Keratinocyte (primary cell): ENCODE results near the gene CYB561A3. TPM values are rescaled to one million over a fixed set of nuclear protein-coding genes. Genes with fewer than 3 reads are reported as not detected.

Experiments
- DNase-seq: peaks from one replicate; pipeline ENCODE4 v3.0.0-alpha.2; 2011; ENCODE audit warnings: low read depth, missing footprints, low spot score
- FAIRE-seq: peaks from 2 replicates; lab custom pipeline; 2011; peaks lifted over from hg19 to GRCh38; lab: Jason Lieb, UNC
- H2AFZ ChIP-seq: 2 replicates; pipeline ENCODE4 v1.6.0; 2012; ENCODE audit warnings: low read length, control low read depth, inconsistent platforms; ENCODE audit not compliant: control insufficient read depth
- H3K27ac ChIP-seq: 2 replicates; pipeline ENCODE4 v1.5.1; 2011; ENCODE audit warnings: low read length; ENCODE audit not compliant: control insufficient read depth, insufficient read depth
- H3K27me3 ChIP-seq: 3 replicates; pipeline ENCODE4 v1.6.0; 2011; ENCODE audit warnings: low read length; ENCODE audit not compliant: control insufficient read depth, insufficient read depth; ENCODE audit errors: extremely low read depth
- H3K36me3 ChIP-seq, 2 experiments: 2 replicates in 1 of 2; 3 replicates in 1 of 2; pipeline ENCODE4 v1.5.1; 2011; ENCODE audit warnings: low read length in 2 of 2, mild to moderate bottlenecking in 1 of 2; ENCODE audit not compliant: control insufficient read depth in 2 of 2, insufficient read depth in 2 of 2; ENCODE audit errors: extremely low read depth in 1 of 2
- H3K4me1 ChIP-seq: 3 replicates; pipeline ENCODE4 v1.5.1; 2011; ENCODE audit warnings: low read length; ENCODE audit not compliant: control insufficient read depth, insufficient read depth; ENCODE audit errors: extremely low read depth
- H3K4me2 ChIP-seq: 3 replicates; pipeline ENCODE4 v1.6.0; 2011; ENCODE audit warnings: low read depth, low read length; ENCODE audit not compliant: control insufficient read depth, insufficient read depth; ENCODE audit errors: extremely low read depth
- H3K4me3 ChIP-seq, 3 experiments: fragments of 200-600 bp in 1 of 3; sonication (generic) in 1 of 3; 2 replicates in 2 of 3; 3 replicates in 1 of 3; pipeline ENCODE4 v1.5.1; 2011 to 2016; ENCODE audit warnings: low read length in 3 of 3, mild to moderate bottlenecking in 3 of 3, control low read depth in 2 of 3, inconsistent platforms in 1 of 3, low read depth in 1 of 3, mixed read lengths in 1 of 3, mixed run types in 1 of 3, moderate library complexity in 1 of 3; ENCODE audit not compliant: control insufficient read depth in 2 of 3, insufficient read depth in 2 of 3; ENCODE audit errors: extremely low read depth in 1 of 3
- H3K79me2 ChIP-seq: 2 replicates; pipeline ENCODE4 v1.6.0; 2012; ENCODE audit warnings: low read length; ENCODE audit not compliant: control insufficient read depth, insufficient read depth
- H3K9ac ChIP-seq: 3 replicates; pipeline ENCODE4 v1.6.0; 2011; ENCODE audit warnings: low read length; ENCODE audit not compliant: control insufficient read depth, insufficient read depth; ENCODE audit errors: extremely low read depth
- H3K9me1 ChIP-seq: 3 replicates; pipeline ENCODE4 v1.6.0; 2011; ENCODE audit warnings: low read length; ENCODE audit not compliant: control insufficient read depth, insufficient read depth; ENCODE audit errors: extremely low read depth
- H3K9me3 ChIP-seq: 2 replicates; pipeline ENCODE4 v1.5.1; 2012; ENCODE audit warnings: low read depth, low read length; ENCODE audit not compliant: control insufficient read depth
- H4K20me1 ChIP-seq: 3 replicates; pipeline ENCODE4 v1.6.0; 2011; ENCODE audit warnings: low read length; ENCODE audit not compliant: control insufficient read depth, insufficient read depth; ENCODE audit errors: extremely low read depth
- CTCF ChIP-seq, 3 experiments: IDR thresholded peaks in 1 of 3; conservative IDR thresholded peaks in 1 of 3; optimal IDR thresholded peaks in 1 of 3; 2 replicates in 2 of 3; 3 replicates in 1 of 3; pipeline versions ENCODE3 to v1.5.1; 2011; ENCODE audit warnings: low read length in 3 of 3, mild to moderate bottlenecking in 3 of 3, moderate library complexity in 2 of 3, control low read depth in 1 of 3, inconsistent platforms in 1 of 3; ENCODE audit not compliant: insufficient read depth in 2 of 3; ENCODE audit errors: extremely low read depth in 1 of 3
- EZH2 ChIP-seq: IDR thresholded peaks from one replicate; pipeline ENCODE4 v1.6.1; 2012; ENCODE audit warnings: inconsistent platforms, mild to moderate bottlenecking, low read length, moderate library complexity
- dilution Hi-C: fragments of 300-500 bp; cut with MboI; formaldehyde crosslinking; loops from one replicate; pipeline ENCODE4 v1.7.0; 2020; ENCODE audit warnings: low sequenced_read_pairs; ENCODE audit not compliant: extremely low pct_ligation_motif_present
- polyA plus RNA-seq, 5 experiments: library from polyadenylated mRNA; depleted of rRNA in 3 of 5; stranded (reverse) in 3 of 5; stranded (forward) in 1 of 5; unstranded in 1 of 5; fragments of >200 nt; gene quantifications; 1 replicate in 1 of 5; 2 replicates in 3 of 5; 3 replicates in 1 of 5; pipeline versions ENCODE4 v1.2.1 to v1.2.3, GENCODE V29; 2011 to 2012; ENCODE audit warnings: missing spikeins in 2 of 5, low read depth in 1 of 5, low replicate concordance in 1 of 5

The CYB561A3 gene
- polyA plus RNA-seq, 1 donor (not counting 4 experiments of a cell fraction or from before 2014, with no cell fraction given) = 42.3 TPM

- H3K27me3 ChIP-seq = no peaks in the 10 kb centered on the region
- peak overlapping the region; percentile 99 for H2AFZ ChIP-seq
- FAIRE-seq (no peak), DNase-seq (no peak)
- peak overlapping the region; percentile 72 for H3K27ac ChIP-seq
- TF ChIP-seq EZH2 = no peak
- TF ChIP-seq CTCF (optimal IDR thresholded peaks at IDR 0.05 in 1 of 3, IDR thresholded peaks at IDR 0.05 in 1 of 3, conservative IDR thresholded peaks at IDR 0.05 in 1 of 3; ENCODE audit: extremely low read depth in 1 of 3, insufficient read depth in 2 of 3, low read length in 3 of 3) = peak; percentile 8 to 40 (median 38)
- no peaks in the 10 kb centered on the region for H3K9me1 ChIP-seq
- peak overlapping the region; percentile 58 to 90 (median 77) for H3K4me3 ChIP-seq
- dilution Hi-C loops = no loop called here
- peaks cover 4% of the 10 kb centered on the region in 2 experiments for H3K36me3 ChIP-seq
- peak overlapping the region; percentile 95 for H3K4me2 ChIP-seq
- H3K9me3 ChIP-seq = no peaks in the 10 kb centered on the region
- H3K9ac ChIP-seq = peak overlapping the region; percentile 84
- no peaks in the 10 kb centered on the region for H4K20me1 ChIP-seq
- no peaks in the 10 kb centered on the region for H3K79me2 ChIP-seq
- H3K4me1 ChIP-seq = peaks cover 27% of the 10 kb centered on the region
These were observed 31.4 kb upstream of the CYB561A3 start for GRCh38 chr11:61392981-61393595.

GRCh38 chr11:61390161-61390560, 28.5 kb upstream of the CYB561A3 start:
- Histone ChIP-seq H3K36me3 (peaks cover 0 to 3% of the 10 kb centered on the region in 2 experiments), H3K79me2 (no peaks in the 10 kb centered on the region), H3K4me2 (no peak overlapping the region), H3K4me1 (peaks cover 27% of the 10 kb centered on the region), H2AFZ (no peak overlapping the region), H3K9me1 (no peaks in the 10 kb centered on the region), H3K4me3 (no peak overlapping the region), H3K27me3 (no peaks in the 10 kb centered on the region), H3K27ac (no peak overlapping the region), H3K9me3 (no peaks in the 10 kb centered on the region), H4K20me1 (no peaks in the 10 kb centered on the region), H3K9ac (no peak overlapping the region)
- no peak for FAIRE-seq
- no peak for DNase-seq
- dilution Hi-C loops = no loop called here
- TF ChIP-seq EZH2 (no peak), CTCF (optimal IDR thresholded peaks at IDR 0.05 in 1 of 3, IDR thresholded peaks at IDR 0.05 in 1 of 3, conservative IDR thresholded peaks at IDR 0.05 in 1 of 3; ENCODE audit: extremely low read depth in 1 of 3, insufficient read depth in 2 of 3, low read length in 3 of 3) (no peak)
